ENCODE data around the gene SPOP.

DNA sequence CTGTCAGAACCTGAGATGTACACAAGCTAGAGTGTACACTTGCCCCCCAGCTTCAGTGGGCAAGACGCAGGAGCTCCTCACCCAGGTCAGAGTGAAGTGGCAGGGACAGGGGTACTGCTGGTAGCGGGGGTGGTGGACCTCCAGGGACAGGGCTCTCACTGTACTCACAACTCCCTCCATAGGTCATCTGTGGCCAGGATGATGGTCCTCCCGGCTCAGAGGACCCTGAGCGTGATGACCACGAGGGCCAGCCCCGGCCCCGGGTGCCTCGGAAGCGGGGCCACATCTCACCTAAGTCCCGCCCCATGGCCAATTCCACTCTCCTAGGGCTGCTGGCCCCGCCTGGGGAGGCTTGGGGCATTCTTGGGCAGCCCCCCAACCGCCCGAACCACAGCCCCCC lies 99.5 kb downstream of the SPOP start:
- TF ChIP-seq, protein P1, sequence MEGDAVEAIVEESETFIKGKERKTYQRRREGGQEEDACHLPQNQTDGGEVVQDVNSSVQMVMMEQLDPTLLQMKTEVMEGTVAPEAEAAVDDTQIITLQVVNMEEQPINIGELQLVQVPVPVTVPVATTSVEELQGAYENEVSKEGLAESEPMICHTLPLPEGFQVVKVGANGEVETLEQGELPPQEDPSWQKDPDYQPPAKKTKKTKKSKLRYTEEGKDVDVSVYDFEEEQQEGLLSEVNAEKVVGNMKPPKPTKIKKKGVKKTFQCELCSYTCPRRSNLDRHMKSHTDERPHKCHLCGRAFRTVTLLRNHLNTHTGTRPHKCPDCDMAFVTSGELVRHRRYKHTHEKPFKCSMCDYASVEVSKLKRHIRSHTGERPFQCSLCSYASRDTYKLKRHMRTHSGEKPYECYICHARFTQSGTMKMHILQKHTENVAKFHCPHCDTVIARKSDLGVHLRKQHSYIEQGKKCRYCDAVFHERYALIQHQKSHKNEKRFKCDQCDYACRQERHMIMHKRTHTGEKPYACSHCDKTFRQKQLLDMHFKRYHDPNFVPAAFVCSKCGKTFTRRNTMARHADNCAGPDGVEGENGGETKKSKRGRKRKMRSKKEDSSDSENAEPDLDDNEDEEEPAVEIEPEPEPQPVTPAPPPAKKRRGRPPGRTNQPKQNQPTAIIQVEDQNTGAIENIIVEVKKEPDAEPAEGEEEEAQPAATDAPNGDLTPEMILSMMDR (conservative IDR thresholded peaks at IDR 0.05; ENCODE audit: low read depth in 2 of 2), result no peak
- TF ChIP-seq STAT1 (IDR thresholded peaks at IDR 0.05; ENCODE audit: unreplicated experiment), result no peak
- no peak for TF ChIP-seq JUNB (IDR thresholded peaks at IDR 0.05; ENCODE audit: unreplicated experiment)
- no peak for TF ChIP-seq ZNF114 (CRISPR knock-in tag; IDR thresholded peaks at IDR 0.05)
- no peak for TF ChIP-seq EZH2 (IDR thresholded peaks at IDR 0.05; ENCODE audit: low read depth, unreplicated experiment)
- no peak for TF ChIP-seq EZH2phosphoT487 (IDR thresholded peaks at IDR 0.05; ENCODE audit: unreplicated experiment)
- TF ChIP-seq, protein P2, sequence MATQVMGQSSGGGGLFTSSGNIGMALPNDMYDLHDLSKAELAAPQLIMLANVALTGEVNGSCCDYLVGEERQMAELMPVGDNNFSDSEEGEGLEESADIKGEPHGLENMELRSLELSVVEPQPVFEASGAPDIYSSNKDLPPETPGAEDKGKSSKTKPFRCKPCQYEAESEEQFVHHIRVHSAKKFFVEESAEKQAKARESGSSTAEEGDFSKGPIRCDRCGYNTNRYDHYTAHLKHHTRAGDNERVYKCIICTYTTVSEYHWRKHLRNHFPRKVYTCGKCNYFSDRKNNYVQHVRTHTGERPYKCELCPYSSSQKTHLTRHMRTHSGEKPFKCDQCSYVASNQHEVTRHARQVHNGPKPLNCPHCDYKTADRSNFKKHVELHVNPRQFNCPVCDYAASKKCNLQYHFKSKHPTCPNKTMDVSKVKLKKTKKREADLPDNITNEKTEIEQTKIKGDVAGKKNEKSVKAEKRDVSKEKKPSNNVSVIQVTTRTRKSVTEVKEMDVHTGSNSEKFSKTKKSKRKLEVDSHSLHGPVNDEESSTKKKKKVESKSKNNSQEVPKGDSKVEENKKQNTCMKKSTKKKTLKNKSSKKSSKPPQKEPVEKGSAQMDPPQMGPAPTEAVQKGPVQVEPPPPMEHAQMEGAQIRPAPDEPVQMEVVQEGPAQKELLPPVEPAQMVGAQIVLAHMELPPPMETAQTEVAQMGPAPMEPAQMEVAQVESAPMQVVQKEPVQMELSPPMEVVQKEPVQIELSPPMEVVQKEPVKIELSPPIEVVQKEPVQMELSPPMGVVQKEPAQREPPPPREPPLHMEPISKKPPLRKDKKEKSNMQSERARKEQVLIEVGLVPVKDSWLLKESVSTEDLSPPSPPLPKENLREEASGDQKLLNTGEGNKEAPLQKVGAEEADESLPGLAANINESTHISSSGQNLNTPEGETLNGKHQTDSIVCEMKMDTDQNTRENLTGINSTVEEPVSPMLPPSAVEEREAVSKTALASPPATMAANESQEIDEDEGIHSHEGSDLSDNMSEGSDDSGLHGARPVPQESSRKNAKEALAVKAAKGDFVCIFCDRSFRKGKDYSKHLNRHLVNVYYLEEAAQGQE (IDR thresholded peaks at IDR 0.05; ENCODE audit: unreplicated experiment), result no peak
- no peak for TF ChIP-seq POLR2AphosphoS5 (IDR thresholded peaks at IDR 0.05; ENCODE audit: low read depth)
- TF ChIP-seq CREB1 (CRISPR knock-in tag; IDR thresholded peaks at IDR 0.05; ENCODE audit: low read depth), result no peak

All from GM23338 (cell line).